Stimulated activated CD4-positive, alpha-beta T cell treated with anti-CD3 and anti-CD28 coated beads, Interleukin-2, amount 100 ng/mL, for 48 hours (primary cell): ENCODE measurements around the gene BPIFA2.
"Not testable (repeated sequence)": the region's sequence is repeated elsewhere in the genome, so short reads cannot be mapped to it uniquely, and the experiment has no call there.

Experiments used
- DNase-seq, 2 donors: peaks; one replicate each; pipeline ENCODE4 v3.0.0-alpha.2; 2020

The BPIFA2 gene

GRCh38 chr20:33162313-33162712 lies 5.6 kb upstream of the BPIFA2 start:
- DNase-seq, result no peak

GRCh38 chr20:33162753-33163152 lies 5.2 kb upstream of the BPIFA2 start:
- DNase-seq, result no peak

- no peak for DNase-seq
Measured at GRCh38 chr20:33163856-33164762, 3.9 kb upstream of the BPIFA2 start.

GRCh38 chr20:33164763-33165095 lies 3.2 kb upstream of the BPIFA2 start:
- no peak for DNase-seq

- no peak for DNase-seq
Measured at GRCh38 chr20:33165416-33166055, 2.4 kb upstream of the BPIFA2 start.

GRCh38 chr20:33166533-33167113 lies 1.3 kb upstream of the BPIFA2 start:
- DNase-seq, result no peak

GRCh38 chr20:33169176-33169794 lies 1.3 kb downstream of the BPIFA2 start:
- peak; percentile 16 to 46 for DNase-seq

- DNase-seq, result no peak
Measured at GRCh38 chr20:33172781-33173180, 4.8 kb downstream of the BPIFA2 start.

GRCh38 chr20:33175123-33175522 lies 7.2 kb downstream of the BPIFA2 start:
- no peak for DNase-seq

GRCh38 chr20:33176101-33176500 lies 8.1 kb downstream of the BPIFA2 start:
- DNase-seq, result no peak

- no peak for DNase-seq
Measured at GRCh38 chr20:33177866-33178265, 9.9 kb downstream of the BPIFA2 start.

GRCh38 chr20:33178726-33179125 lies 10.8 kb downstream of the BPIFA2 start:
- no peak for DNase-seq

GRCh38 chr20:33180169-33180568 lies 12.2 kb downstream of the BPIFA2 start:
- DNase-seq, result no peak

GRCh38 chr20:33181482-33182093 lies 13.6 kb downstream of the BPIFA2 start:
- DNase-seq, result no peak

GRCh38 chr20:33183312-33183711 lies 15.4 kb downstream of the BPIFA2 start:
- no peak for DNase-seq

GRCh38 chr20:33185031-33185590 lies 17.2 kb downstream of the BPIFA2 start:
- DNase-seq, result not testable (repeated sequence)

- no peak for DNase-seq
Measured at GRCh38 chr20:33187491-33187890, 19.5 kb downstream of the BPIFA2 start.

GRCh38 chr20:33188421-33188820 lies 20.5 kb downstream of the BPIFA2 start:
- DNase-seq, result no peak

GRCh38 chr20:33191484-33191883 lies 23.5 kb downstream of the BPIFA2 start:
- DNase-seq, result no peak

GRCh38 chr20:33191955-33192354 lies 24.0 kb downstream of the BPIFA2 start:
- DNase-seq, result no peak

- no peak for DNase-seq
Measured at GRCh38 chr20:33192912-33193501, 25.0 kb downstream of the BPIFA2 start.

- DNase-seq, result no peak
Measured at GRCh38 chr20:33199026-33199425, 31.1 kb downstream of the BPIFA2 start.
